IPS-15b (cell line): Measurements from ENCODE around the gene GCNA.
"Not testable (repeated sequence)": the region's sequence is repeated elsewhere in the genome, so short reads cannot be mapped to it uniquely, and the experiment has no call there.

Source experiments
- H3K27me3 ChIP-seq: one replicate; pipeline ENCODE4 v1.6.1; 2013; ENCODE audit warnings: low read length; ENCODE audit not compliant: control insufficient read depth, insufficient read depth
- H3K36me3 ChIP-seq: one replicate; pipeline ENCODE4 v1.6.1; 2013; ENCODE audit warnings: low read length; ENCODE audit not compliant: control insufficient read depth, insufficient read depth
- H3K4me1 ChIP-seq: one replicate; pipeline ENCODE4 v1.6.1; 2013; ENCODE audit warnings: mild to moderate bottlenecking, low read length; ENCODE audit not compliant: control insufficient read depth, insufficient read depth
- H3K4me3 ChIP-seq: one replicate; pipeline ENCODE4 v1.5.1; 2013; ENCODE audit warnings: low read depth, low read length
- H3K9ac ChIP-seq: one replicate; pipeline ENCODE4 v1.6.1; 2013; ENCODE audit warnings: low read depth, mild to moderate bottlenecking, low read length
- H3K9me3 ChIP-seq: one replicate; pipeline ENCODE4 v1.6.1; 2013; ENCODE audit warnings: mild to moderate bottlenecking, low read length; ENCODE audit not compliant: control insufficient read depth, insufficient read depth

The GCNA gene

GRCh38 chrX:71604141-71604540 lies 25.9 kb downstream of the GCNA start:
- no peak overlapping the region for H3K9ac ChIP-seq
- H3K27me3 ChIP-seq: no peaks in the 10 kb centered on the region
- H3K36me3 ChIP-seq: peaks cover 5% of the 10 kb centered on the region
- no peaks in the 10 kb centered on the region for H3K9me3 ChIP-seq
- H3K4me3 ChIP-seq: no peak overlapping the region
- H3K4me1 ChIP-seq: no peaks in the 10 kb centered on the region

- no peaks in the 10 kb centered on the region for H3K27me3 ChIP-seq
- no peak overlapping the region for H3K4me3 ChIP-seq
- no peaks in the 10 kb centered on the region for H3K9me3 ChIP-seq
- peaks cover 5% of the 10 kb centered on the region for H3K36me3 ChIP-seq
- no peak overlapping the region for H3K9ac ChIP-seq
- no peaks in the 10 kb centered on the region for H3K4me1 ChIP-seq
These were observed 26.7 kb downstream of the GCNA start for GRCh38 chrX:71604796-71605568.

- peaks cover 5% of the 10 kb centered on the region for H3K36me3 ChIP-seq
- no peaks in the 10 kb centered on the region for H3K27me3 ChIP-seq
- no peak overlapping the region for H3K4me3 ChIP-seq
- H3K9ac ChIP-seq: no peak overlapping the region
- no peaks in the 10 kb centered on the region for H3K4me1 ChIP-seq
- no peaks in the 10 kb centered on the region for H3K9me3 ChIP-seq
These were observed 28.4 kb downstream of the GCNA start for GRCh38 chrX:71606536-71607216.

- H3K36me3 ChIP-seq: peaks cover 5% of the 10 kb centered on the region
- no peak overlapping the region for H3K9ac ChIP-seq
These were observed 29.3 kb downstream of the GCNA start for GRCh38 chrX:71607488-71607887.

GRCh38 chrX:71609095-71609750 lies 31.0 kb downstream of the GCNA start:
- H3K4me1 ChIP-seq: no peaks in the 10 kb centered on the region
- peaks cover 5% of the 10 kb centered on the region for H3K36me3 ChIP-seq

More at GRCh38 chrX:71607488-71607887, 29.3 kb downstream of the GCNA start:
- H3K27me3 ChIP-seq: no peaks in the 10 kb centered on the region
- H3K4me3 ChIP-seq: no peak overlapping the region
- H3K9me3 ChIP-seq: no peaks in the 10 kb centered on the region
- no peaks in the 10 kb centered on the region for H3K4me1 ChIP-seq

GRCh38 chrX:71611736-71612135 lies 33.5 kb downstream of the GCNA start:
- not testable (repeated sequence) for H3K9ac ChIP-seq, H3K36me3 ChIP-seq, H3K4me1 ChIP-seq, H3K27me3 ChIP-seq, H3K9me3 ChIP-seq, H3K4me3 ChIP-seq

More at GRCh38 chrX:71609095-71609750, 31.0 kb downstream of the GCNA start:
- Histone ChIP-seq H3K27me3 (no peaks in the 10 kb centered on the region), H3K9ac (no peak overlapping the region), H3K9me3 (no peaks in the 10 kb centered on the region), H3K4me3 (no peak overlapping the region)

GRCh38 chrX:71612256-71612655 lies 34.0 kb downstream of the GCNA start:
- H3K4me1 ChIP-seq: no peaks in the 10 kb centered on the region
- no peak overlapping the region for H3K9ac ChIP-seq
- no peaks in the 10 kb centered on the region for H3K36me3 ChIP-seq
- H3K4me3 ChIP-seq: no peak overlapping the region
- H3K9me3 ChIP-seq: no peaks in the 10 kb centered on the region
- H3K27me3 ChIP-seq: no peaks in the 10 kb centered on the region

GRCh38 chrX:71615056-71615455 lies 36.8 kb downstream of the GCNA start:
- H3K4me3 ChIP-seq: no peak overlapping the region
- H3K9me3 ChIP-seq: no peaks in the 10 kb centered on the region
- H3K9ac ChIP-seq: no peak overlapping the region
- H3K4me1 ChIP-seq: no peaks in the 10 kb centered on the region
- H3K36me3 ChIP-seq: no peaks in the 10 kb centered on the region
- H3K27me3 ChIP-seq: no peaks in the 10 kb centered on the region

GRCh38 chrX:71615954-71616353 lies 37.7 kb downstream of the GCNA start:
- H3K4me1 ChIP-seq: no peaks in the 10 kb centered on the region
- H3K9ac ChIP-seq: no peak overlapping the region
- H3K27me3 ChIP-seq: no peaks in the 10 kb centered on the region
- H3K9me3 ChIP-seq: no peaks in the 10 kb centered on the region
- no peaks in the 10 kb centered on the region for H3K36me3 ChIP-seq
- H3K4me3 ChIP-seq: no peak overlapping the region

- no peak overlapping the region for H3K4me3 ChIP-seq
- H3K36me3 ChIP-seq: no peaks in the 10 kb centered on the region
- H3K27me3 ChIP-seq: no peaks in the 10 kb centered on the region
- H3K9me3 ChIP-seq: peaks cover 3% of the 10 kb centered on the region
- H3K9ac ChIP-seq: no peak overlapping the region
- no peaks in the 10 kb centered on the region for H3K4me1 ChIP-seq
These were observed 38.7 kb downstream of the GCNA start for GRCh38 chrX:71616672-71617529.

GRCh38 chrX:71617742-71618141 lies 39.5 kb downstream of the GCNA start:
- peaks cover 3% of the 10 kb centered on the region for H3K9me3 ChIP-seq
- H3K4me1 ChIP-seq: no peaks in the 10 kb centered on the region
- no peak overlapping the region for H3K4me3 ChIP-seq
- no peaks in the 10 kb centered on the region for H3K36me3 ChIP-seq
- no peak overlapping the region for H3K9ac ChIP-seq
- H3K27me3 ChIP-seq: no peaks in the 10 kb centered on the region
